Measurements from ENCODE around the gene SMAD1.

GRCh38 chr4:145530189-145530588 lies 48.5 kb downstream of the SMAD1 start:
- TF ChIP-seq, protein P1, sequence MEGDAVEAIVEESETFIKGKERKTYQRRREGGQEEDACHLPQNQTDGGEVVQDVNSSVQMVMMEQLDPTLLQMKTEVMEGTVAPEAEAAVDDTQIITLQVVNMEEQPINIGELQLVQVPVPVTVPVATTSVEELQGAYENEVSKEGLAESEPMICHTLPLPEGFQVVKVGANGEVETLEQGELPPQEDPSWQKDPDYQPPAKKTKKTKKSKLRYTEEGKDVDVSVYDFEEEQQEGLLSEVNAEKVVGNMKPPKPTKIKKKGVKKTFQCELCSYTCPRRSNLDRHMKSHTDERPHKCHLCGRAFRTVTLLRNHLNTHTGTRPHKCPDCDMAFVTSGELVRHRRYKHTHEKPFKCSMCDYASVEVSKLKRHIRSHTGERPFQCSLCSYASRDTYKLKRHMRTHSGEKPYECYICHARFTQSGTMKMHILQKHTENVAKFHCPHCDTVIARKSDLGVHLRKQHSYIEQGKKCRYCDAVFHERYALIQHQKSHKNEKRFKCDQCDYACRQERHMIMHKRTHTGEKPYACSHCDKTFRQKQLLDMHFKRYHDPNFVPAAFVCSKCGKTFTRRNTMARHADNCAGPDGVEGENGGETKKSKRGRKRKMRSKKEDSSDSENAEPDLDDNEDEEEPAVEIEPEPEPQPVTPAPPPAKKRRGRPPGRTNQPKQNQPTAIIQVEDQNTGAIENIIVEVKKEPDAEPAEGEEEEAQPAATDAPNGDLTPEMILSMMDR (IDR thresholded peaks at IDR 0.05): no peak
- TF ChIP-seq EZH2 (IDR thresholded peaks at IDR 0.05): no peak
